HEK293T (cell line): ENCODE results near the gene SPOPL.

Experiments used
- CTCF ChIA-PET: fragments of 350-600 bp; formaldehyde crosslinking; extraction: SDS; loops from one replicate; lab custom pipeline; 2021; ENCODE audit warnings: antibody characterized with exemption, inconsistent platforms; lab: Yijun Ruan, JAX
- POLR2A ChIA-PET: fragments of 350-600 bp; formaldehyde crosslinking; extraction: SDS; loops from one replicate; lab custom pipeline; 2020; ENCODE audit warnings: antibody characterized with exemption, inconsistent platforms; lab: Yijun Ruan, JAX
- DNase-seq: peaks from one replicate; pipeline ENCODE4 v3.0.0; 2012; ENCODE audit warnings: mixed read lengths; ENCODE audit errors: extremely low spot score
- ARNT ChIP-seq: fragments of 450-650 bp; IDR thresholded peaks from 2 replicates; pipeline ENCODE4 v1.6.1; 2017; ENCODE audit warnings: mild to moderate bottlenecking
- BHLHE40 ChIP-seq: fragments of 450-650 bp; IDR thresholded peaks from 2 replicates; pipeline ENCODE4 v1.6.1; 2016; ENCODE audit warnings: mild to moderate bottlenecking, moderate library complexity, borderline replicate concordance
- CTBP1 ChIP-seq: fragments of 450-650 bp; IDR thresholded peaks from 2 replicates; pipeline ENCODE4 v1.6.1; 2016; ENCODE audit warnings: borderline replicate concordance
- ELF4 ChIP-seq: fragments of 450-650 bp; IDR thresholded peaks from 2 replicates; pipeline ENCODE4 v1.6.1; 2017; ENCODE audit warnings: antibody characterized with exemption
- FOXA1 ChIP-seq: fragments of 450-650 bp; IDR thresholded peaks from 2 replicates; pipeline ENCODE4 v1.6.1; 2016; ENCODE audit warnings: mild to moderate bottlenecking
- FOXK2 ChIP-seq: fragments of 450-650 bp; IDR thresholded peaks from 2 replicates; pipeline ENCODE4 v1.6.1; 2016; ENCODE audit warnings: mild to moderate bottlenecking
- FOXM1 ChIP-seq: fragments of 450-650 bp; IDR thresholded peaks from 2 replicates; pipeline ENCODE4 v1.6.1; 2017; ENCODE audit warnings: mild to moderate bottlenecking, borderline replicate concordance
- HDGF ChIP-seq: fragments of 450-650 bp; IDR thresholded peaks from 2 replicates; pipeline ENCODE4 v1.6.1; 2017; ENCODE audit warnings: antibody characterized with exemption, borderline replicate concordance
- L3MBTL2 ChIP-seq: fragments of 450-650 bp; conservative IDR thresholded peaks from 2 replicates; pipeline ENCODE4 v1.6.1; 2016; ENCODE audit warnings: mild to moderate bottlenecking
- LEF1 ChIP-seq: fragments of 450-650 bp; IDR thresholded peaks from 2 replicates; pipeline ENCODE4 v1.6.1; 2017; ENCODE audit warnings: mild to moderate bottlenecking, borderline replicate concordance
- NFRKB ChIP-seq: fragments of 450-650 bp; IDR thresholded peaks from 2 replicates; pipeline ENCODE4 v1.6.1; 2016; ENCODE audit warnings: mild to moderate bottlenecking, moderate library complexity
- SP1 ChIP-seq: fragments of 450-650 bp; IDR thresholded peaks from 2 replicates; pipeline ENCODE4 v1.6.1; 2017
- SUZ12 ChIP-seq: fragments of 450-650 bp; IDR thresholded peaks from 2 replicates; pipeline ENCODE4 v1.6.1; 2016; ENCODE audit warnings: mild to moderate bottlenecking
- TARDBP ChIP-seq: fragments of 450-650 bp; IDR thresholded peaks from 2 replicates; pipeline ENCODE4 v1.6.1; 2016
- ZNF384 ChIP-seq: fragments of 450-650 bp; IDR thresholded peaks from 2 replicates; pipeline ENCODE4 v1.6.1; 2016
- TF ChIP-seq, protein P1 (sequence below): fragments of 450-650 bp; IDR thresholded peaks from 2 replicates; pipeline ENCODE4 v1.6.1; 2016

Gene SPOPL

DNA sequence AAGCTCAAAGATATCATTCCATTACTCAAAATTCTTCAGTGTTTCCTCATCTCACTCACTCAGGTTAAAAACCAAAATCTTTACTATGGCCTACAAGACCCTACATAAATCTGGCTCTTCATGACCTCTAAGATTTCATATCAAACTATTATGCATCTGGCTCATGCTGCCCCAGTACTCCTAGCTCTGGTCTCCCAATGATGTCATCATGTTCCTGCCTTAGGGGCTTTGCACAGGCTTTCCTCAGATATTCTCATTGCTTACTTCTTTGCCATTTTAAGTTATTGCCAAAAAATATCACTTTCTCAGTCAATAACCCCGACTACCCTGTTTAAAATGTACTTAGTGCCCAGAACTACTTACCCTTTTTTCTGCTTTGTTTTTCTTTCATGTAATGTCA lies 33.0 kb upstream of the SPOPL start:
- no peak for DNase-seq
- ChIA-PET CTCF (no interaction called here), POLR2A (interaction anchor here (0.6 kb wide), 1 partner anchor 343 kb away, joined by 3 read pairs; no protein-coding TSS in a partner anchor)
- TF ChIP-seq ARNT: no peak
- TF ChIP-seq SP1: no peak
- TF ChIP-seq HDGF: no peak
- TF ChIP-seq SUZ12: no peak
- no peak for TF ChIP-seq ELF4
- no peak for TF ChIP-seq TARDBP
- TF ChIP-seq BHLHE40: no peak
- no peak for TF ChIP-seq LEF1
- no peak for TF ChIP-seq FOXM1
- TF ChIP-seq NFRKB: no peak
- TF ChIP-seq, protein P1, sequence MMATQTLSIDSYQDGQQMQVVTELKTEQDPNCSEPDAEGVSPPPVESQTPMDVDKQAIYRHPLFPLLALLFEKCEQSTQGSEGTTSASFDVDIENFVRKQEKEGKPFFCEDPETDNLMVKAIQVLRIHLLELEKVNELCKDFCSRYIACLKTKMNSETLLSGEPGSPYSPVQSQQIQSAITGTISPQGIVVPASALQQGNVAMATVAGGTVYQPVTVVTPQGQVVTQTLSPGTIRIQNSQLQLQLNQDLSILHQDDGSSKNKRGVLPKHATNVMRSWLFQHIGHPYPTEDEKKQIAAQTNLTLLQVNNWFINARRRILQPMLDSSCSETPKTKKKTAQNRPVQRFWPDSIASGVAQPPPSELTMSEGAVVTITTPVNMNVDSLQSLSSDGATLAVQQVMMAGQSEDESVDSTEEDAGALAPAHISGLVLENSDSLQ: no peak

GRCh38 chr2:138469411-138469810 lies 32.2 kb upstream of the SPOPL start:
- ChIA-PET POLR2A (no interaction called here), CTCF (no interaction called here)
- DNase-seq: no peak
- TF ChIP-seq SUZ12 (no peak), L3MBTL2 (no peak), TARDBP (no peak), SP1 (no peak), ARNT (no peak), LEF1 (no peak), ELF4 (no peak)

- ChIA-PET CTCF (no interaction called here), POLR2A (interaction anchor here (0.8 kb wide), 1 partner anchor 30 kb away, joined by 3 read pairs; no protein-coding TSS in a partner anchor)
- TF ChIP-seq NFRKB (no peak), FOXM1 (no peak), BHLHE40 (no peak), HDGF (no peak), L3MBTL2 (no peak), SP1 (no peak), LEF1 (no peak), TARDBP (no peak), FOXK2 (no peak), ZNF384 (no peak)
- TF ChIP-seq, protein P1: no peak
- DNase-seq: no peak
Measured at GRCh38 chr2:138470941-138471340, 30.6 kb upstream of the SPOPL start.

GRCh38 chr2:138474100-138474825 lies 27.3 kb upstream of the SPOPL start:
- ChIA-PET POLR2A (interaction anchor here (1.3 kb wide), 1 partner anchor 26 kb away, joined by 4 read pairs; no protein-coding TSS in a partner anchor), CTCF (no interaction called here)
- TF ChIP-seq FOXM1 (no peak), SP1 (no peak)
- DNase-seq: no peak

DNA sequence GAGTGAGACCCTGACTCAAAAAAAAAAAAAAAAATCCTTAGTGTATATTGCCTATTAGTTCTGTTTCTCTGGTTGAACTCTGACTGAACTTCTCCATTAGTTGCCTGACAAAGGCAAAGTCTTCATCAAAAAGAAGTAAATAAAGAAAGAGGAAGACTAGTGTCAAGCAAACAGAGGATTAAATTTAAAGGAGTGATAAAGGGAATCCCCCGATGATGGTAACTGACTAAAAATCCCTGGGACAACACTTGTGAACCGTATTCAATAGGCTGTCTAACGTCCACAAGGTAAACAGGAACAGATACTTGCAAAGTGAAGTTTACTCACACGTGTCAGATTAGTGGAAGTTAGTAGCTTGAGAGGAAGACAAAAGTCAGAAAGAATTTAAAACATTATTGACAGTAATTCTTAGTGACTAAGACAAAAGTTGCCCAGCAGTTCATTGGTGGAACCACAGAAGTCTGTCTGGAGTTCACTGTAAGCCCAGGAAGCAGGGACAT lies 26.2 kb upstream of the SPOPL start:
- TF ChIP-seq FOXA1 (no peak), TARDBP (no peak), NFRKB (no peak), ZNF384 (no peak), FOXK2 (no peak), ELF4 (no peak), SP1 (no peak), SUZ12 (no peak), ARNT (no peak), HDGF (no peak), BHLHE40 (no peak), FOXM1 (no peak), CTBP1 (no peak), L3MBTL2 (no peak), LEF1 (no peak)
- TF ChIP-seq, protein P1: no peak
- ChIA-PET CTCF (no interaction called here), POLR2A (interaction anchor here (1.3 kb wide), 1 partner anchor 25 kb away, joined by 4 read pairs; no protein-coding TSS in a partner anchor)
- no peak for DNase-seq

DNA sequence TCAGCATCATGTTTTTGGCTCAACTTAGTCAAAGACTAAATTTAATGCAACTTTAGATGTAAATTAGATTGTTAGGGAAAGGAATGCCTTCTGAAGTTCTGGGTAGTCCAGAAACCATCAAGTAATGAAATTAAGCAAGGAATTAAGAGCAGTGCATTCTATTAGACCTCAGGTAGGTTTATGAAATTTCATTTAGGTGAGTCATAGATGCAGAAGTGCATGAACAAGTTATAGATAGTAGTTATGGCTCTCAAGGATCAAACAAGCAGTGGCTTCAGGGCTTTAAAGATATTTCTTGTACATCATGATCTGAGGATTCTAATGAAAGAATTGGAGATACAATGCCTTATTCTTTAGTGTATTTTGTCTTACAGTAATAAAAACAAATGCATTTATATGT lies 25.4 kb upstream of the SPOPL start:
- POLR2A ChIA-PET: no interaction called here
- CTCF ChIA-PET: interaction anchor here (1.0 to 1.3 kb wide), 2 partner anchors 9 to 10 kb away, joined by 3 to 4 read pairs; no protein-coding TSS in a partner anchor
- TF ChIP-seq SP1 (no peak), HDGF (no peak), L3MBTL2 (no peak), ELF4 (no peak), BHLHE40 (no peak), ZNF384 (no peak), FOXK2 (no peak), ARNT (no peak), TARDBP (no peak), LEF1 (no peak), FOXM1 (no peak), FOXA1 (no peak), CTBP1 (no peak), SUZ12 (no peak), NFRKB (no peak)
- TF ChIP-seq, protein P1: no peak

More for the DNA sequence above, 25.4 kb upstream of the SPOPL start:
- DNase-seq: no peak
